Activated CD8-positive, alpha-beta T cell treated with anti-CD3 and anti-CD28 coated beads for 36 hours (primary cell): ENCODE measurements around the gene CACNA2D4. TPM values are rescaled to one million over a fixed set of nuclear protein-coding genes. Genes with fewer than 3 reads are reported as not detected.

ENCODE experiments used
- ATAC-seq: fragments of 200-7000 bp; cut with Tn5 transposase; one replicate; pipeline ENCODE4 v1.10.0; 2021; ENCODE audit warnings: mild to moderate bottlenecking, moderate library complexity
- CTCF ChIA-PET: fragments of 350-600 bp; sonication (Branson Sonifier 250); formaldehyde crosslinking; loops from one replicate; lab custom pipeline; 2021; ENCODE audit warnings: antibody characterized with exemption; lab: Charles Lee
- POLR2A ChIA-PET: fragments of 350-600 bp; sonication (Branson Sonifier 250); formaldehyde crosslinking; loops from one replicate; lab custom pipeline; 2021; ENCODE audit warnings: antibody characterized with exemption; lab: Charles Lee
- DNase-seq: peaks from one replicate; pipeline ENCODE4 v3.0.0-alpha.2; 2020
- H3K27ac Mint-ChIP-seq: one replicate; pipeline ENCODE4 v1.8.0; 2021; ENCODE audit warnings: mild to moderate bottlenecking, mixed read lengths
- H3K27me3 Mint-ChIP-seq: one replicate; pipeline ENCODE4 v1.8.0; 2021; ENCODE audit warnings: mixed read lengths
- H3K36me3 Mint-ChIP-seq: one replicate; pipeline ENCODE4 v1.8.0; 2021; ENCODE audit warnings: low read depth, mixed read lengths
- H3K4me1 Mint-ChIP-seq: one replicate; pipeline ENCODE4 v1.8.0; 2021; ENCODE audit warnings: low read depth, mixed read lengths
- H3K4me3 Mint-ChIP-seq: one replicate; pipeline ENCODE4 v1.8.0; 2021; ENCODE audit warnings: mild to moderate bottlenecking, moderate library complexity, mixed read lengths
- H3K9me3 Mint-ChIP-seq: one replicate; pipeline ENCODE4 v1.8.0; 2021; ENCODE audit warnings: mixed read lengths
- intact Hi-C: fragments of 100-400 bp; cut with micrococcal nuclease; formaldehyde crosslinking; loops from one replicate; pipeline ENCODE4 v1.10.0; 2022
- total RNA-seq, 2 experiments: library from RNA; stranded (reverse); gene quantifications; one replicate each; pipeline ENCODE4 v1.2.3, GENCODE V29; 2021
- TF ChIP-seq, protein P1 (sequence below): fragments of 200-600 bp; IDR thresholded peaks from one replicate; pipeline ENCODE4 v1.8.0; 2022; ENCODE audit warnings: antibody characterized with exemption, mild to moderate bottlenecking

Gene CACNA2D4
- total RNA-seq, 2 experiments from 2014 or later = 4.2 to 4.3 TPM

DNA sequence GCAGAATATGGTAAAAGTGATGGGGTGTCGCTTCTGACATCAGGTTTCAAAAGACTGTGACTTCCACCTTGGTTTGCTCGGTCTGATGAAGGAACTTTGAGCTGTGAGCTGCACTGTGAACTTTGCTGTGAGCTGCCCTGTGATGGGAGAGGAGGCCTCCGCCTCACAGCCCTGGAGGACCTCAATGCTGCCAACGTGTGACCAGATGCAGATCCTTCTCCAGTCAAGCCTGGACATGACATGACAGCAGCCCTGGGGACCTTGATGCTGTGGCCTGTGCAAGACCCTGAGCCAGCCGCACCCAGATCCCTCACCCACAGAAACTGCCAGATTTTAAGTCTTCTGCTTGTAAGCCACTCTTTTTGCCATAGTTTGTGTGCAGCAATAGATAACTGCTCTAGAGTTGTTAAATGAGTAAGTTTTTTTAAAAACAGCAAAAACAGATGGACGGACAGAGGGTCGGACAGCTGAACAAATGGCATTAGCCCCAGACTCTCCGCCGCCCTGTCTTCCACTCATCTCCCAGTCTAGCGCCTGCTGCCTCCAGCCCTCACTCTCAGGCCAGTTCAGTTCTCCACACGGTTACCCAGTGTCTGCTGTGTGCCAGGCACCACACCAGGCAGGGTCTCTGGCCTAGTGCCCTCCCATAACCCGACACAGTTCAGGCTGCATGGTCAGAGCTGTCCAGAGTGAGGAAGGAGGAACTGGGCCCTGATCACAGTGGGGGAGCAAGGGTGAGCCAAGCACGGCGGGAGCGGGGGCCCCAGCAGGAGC lies 111.2 kb downstream of the CACNA2D4 start:
- H3K27ac Mint-ChIP-seq = no peak overlapping the region
- ATAC-seq = no peak
- intact Hi-C loops = no loop called here
- CTCF ChIA-PET = interaction anchor here (1.4 kb wide), 1 partner anchor 172 kb away, joined by 4 read pairs; no protein-coding TSS in a partner anchor
- H3K4me1 Mint-ChIP-seq = peaks cover 11% of the 10 kb centered on the region
- H3K9me3 Mint-ChIP-seq = no peaks in the 10 kb centered on the region
- no peak for DNase-seq
- no peaks in the 10 kb centered on the region for H3K27me3 Mint-ChIP-seq
- TF ChIP-seq, protein P1, sequence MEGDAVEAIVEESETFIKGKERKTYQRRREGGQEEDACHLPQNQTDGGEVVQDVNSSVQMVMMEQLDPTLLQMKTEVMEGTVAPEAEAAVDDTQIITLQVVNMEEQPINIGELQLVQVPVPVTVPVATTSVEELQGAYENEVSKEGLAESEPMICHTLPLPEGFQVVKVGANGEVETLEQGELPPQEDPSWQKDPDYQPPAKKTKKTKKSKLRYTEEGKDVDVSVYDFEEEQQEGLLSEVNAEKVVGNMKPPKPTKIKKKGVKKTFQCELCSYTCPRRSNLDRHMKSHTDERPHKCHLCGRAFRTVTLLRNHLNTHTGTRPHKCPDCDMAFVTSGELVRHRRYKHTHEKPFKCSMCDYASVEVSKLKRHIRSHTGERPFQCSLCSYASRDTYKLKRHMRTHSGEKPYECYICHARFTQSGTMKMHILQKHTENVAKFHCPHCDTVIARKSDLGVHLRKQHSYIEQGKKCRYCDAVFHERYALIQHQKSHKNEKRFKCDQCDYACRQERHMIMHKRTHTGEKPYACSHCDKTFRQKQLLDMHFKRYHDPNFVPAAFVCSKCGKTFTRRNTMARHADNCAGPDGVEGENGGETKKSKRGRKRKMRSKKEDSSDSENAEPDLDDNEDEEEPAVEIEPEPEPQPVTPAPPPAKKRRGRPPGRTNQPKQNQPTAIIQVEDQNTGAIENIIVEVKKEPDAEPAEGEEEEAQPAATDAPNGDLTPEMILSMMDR = no peak
- no peaks in the 10 kb centered on the region for H3K36me3 Mint-ChIP-seq
- POLR2A ChIA-PET = no interaction called here
- no peak overlapping the region for H3K4me3 Mint-ChIP-seq

DNA sequence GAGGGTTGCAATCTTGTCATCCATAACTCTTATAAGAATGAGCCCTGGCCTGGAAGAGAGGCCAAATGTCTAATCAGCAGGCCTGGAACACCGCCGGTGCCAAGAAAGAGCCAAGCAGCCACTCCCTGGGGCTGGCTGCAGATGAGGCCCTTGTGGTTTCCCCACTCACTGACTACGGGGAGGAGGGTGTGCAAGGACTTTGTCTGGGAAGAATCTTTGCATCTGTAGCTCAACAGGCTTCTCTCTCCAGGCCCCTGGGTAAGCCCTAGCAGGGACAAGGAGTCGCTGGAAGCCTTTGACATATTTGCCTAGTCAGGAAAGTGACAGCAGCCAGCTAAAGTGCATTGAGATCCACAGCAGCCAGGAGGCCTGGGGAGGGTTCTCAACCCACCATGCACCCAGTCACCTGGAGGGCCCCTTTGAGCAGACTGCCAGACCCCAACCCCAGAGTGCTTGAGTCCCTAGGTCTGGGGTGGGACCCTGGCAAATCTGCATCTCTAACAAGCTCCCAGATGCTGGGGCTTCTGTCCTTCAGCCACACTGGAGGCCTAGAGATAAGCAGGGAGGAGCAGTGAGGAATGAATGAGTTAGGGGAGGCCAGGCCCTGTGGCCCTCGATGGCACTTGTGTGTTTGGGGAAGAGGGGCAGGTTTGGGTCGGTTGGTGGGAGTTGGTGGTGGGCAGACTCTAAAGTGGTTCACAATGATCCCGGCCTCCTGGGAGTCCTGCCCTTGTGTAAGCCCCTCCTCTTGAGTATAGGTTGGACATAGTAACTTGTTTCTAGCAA lies 112.0 kb downstream of the CACNA2D4 start:
- no peaks in the 10 kb centered on the region for H3K27me3 Mint-ChIP-seq
- DNase-seq (no peak), ATAC-seq (no peak)
- no peaks in the 10 kb centered on the region for H3K9me3 Mint-ChIP-seq
- CTCF ChIA-PET = no interaction called here
- no peak overlapping the region for H3K4me3 Mint-ChIP-seq
- TF ChIP-seq, protein P1 = no peak
- no peaks in the 10 kb centered on the region for H3K36me3 Mint-ChIP-seq
- intact Hi-C loops = no loop called here
- POLR2A ChIA-PET = no interaction called here
- H3K4me1 Mint-ChIP-seq = peaks cover 11% of the 10 kb centered on the region
- H3K27ac Mint-ChIP-seq = no peak overlapping the region

DNA sequence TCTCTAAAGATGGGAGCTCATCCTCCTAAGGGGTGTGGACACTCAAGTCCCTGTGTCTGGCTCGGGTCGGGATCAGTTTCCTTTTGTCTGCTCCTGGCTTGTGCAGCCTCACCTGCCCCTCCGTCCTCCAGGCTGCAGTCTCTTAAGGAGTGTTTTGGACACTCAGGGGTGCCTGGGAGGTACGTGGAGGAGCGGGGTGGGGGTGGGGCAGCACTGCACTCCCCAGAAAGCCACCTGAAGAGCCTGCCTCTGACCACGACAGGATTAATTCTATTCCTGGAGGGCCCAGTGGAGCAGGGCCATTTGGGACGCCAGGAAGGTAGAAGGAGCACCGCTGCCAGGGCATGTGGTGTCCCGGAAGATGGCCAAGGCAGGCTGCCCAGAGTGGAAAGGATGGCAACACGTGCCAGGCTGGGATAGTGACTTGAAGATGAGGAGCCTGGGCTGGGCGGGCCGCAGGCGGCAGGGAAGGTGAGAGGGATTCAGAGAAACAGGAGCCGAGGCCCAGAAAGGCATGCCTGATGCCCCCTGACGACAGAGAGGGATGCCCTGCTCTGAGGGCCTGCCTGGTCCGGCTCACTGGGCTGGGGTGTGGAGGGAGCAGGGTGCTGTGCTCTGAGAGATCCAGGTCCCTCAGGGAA lies 112.9 kb downstream of the CACNA2D4 start:
- Mint-ChIP-seq H3K27ac (no peak overlapping the region), H3K4me3 (no peak overlapping the region), H3K4me1 (peaks cover 11% of the 10 kb centered on the region), H3K36me3 (no peaks in the 10 kb centered on the region), H3K9me3 (no peaks in the 10 kb centered on the region), H3K27me3 (no peaks in the 10 kb centered on the region)
- ChIA-PET CTCF (interaction anchor here (1.3 kb wide), 1 partner anchor 10 kb away, joined by 3 read pairs; no protein-coding TSS in a partner anchor), POLR2A (no interaction called here)
- TF ChIP-seq, protein P1 = no peak
- ATAC-seq (no peak), DNase-seq (no peak)
- intact Hi-C loops = no loop called here

- Mint-ChIP-seq H3K27ac (peak overlapping the region; percentile 78), H3K27me3 (no peaks in the 10 kb centered on the region), H3K4me1 (peaks cover 9% of the 10 kb centered on the region), H3K4me3 (no peak overlapping the region), H3K9me3 (no peaks in the 10 kb centered on the region), H3K36me3 (no peaks in the 10 kb centered on the region)
- TF ChIP-seq, protein P1 = no peak
- ChIA-PET POLR2A (no interaction called here), CTCF (interaction anchor here (0.6 to 3.9 kb wide), 4 partner anchors 9 to 203 kb away, joined by 3 to 25 read pairs (median 4); no protein-coding TSS in a partner anchor)
- peak; percentile 93 for DNase-seq
- ATAC-seq = peak; percentile 97
- intact Hi-C loops = no loop called here
Measured at GRCh38 chr12:1804545-1805332, 113.7 kb downstream of the CACNA2D4 start.
